Measurements from ENCODE around the gene BAIAP2L1.

Gene BAIAP2L1

DNA sequence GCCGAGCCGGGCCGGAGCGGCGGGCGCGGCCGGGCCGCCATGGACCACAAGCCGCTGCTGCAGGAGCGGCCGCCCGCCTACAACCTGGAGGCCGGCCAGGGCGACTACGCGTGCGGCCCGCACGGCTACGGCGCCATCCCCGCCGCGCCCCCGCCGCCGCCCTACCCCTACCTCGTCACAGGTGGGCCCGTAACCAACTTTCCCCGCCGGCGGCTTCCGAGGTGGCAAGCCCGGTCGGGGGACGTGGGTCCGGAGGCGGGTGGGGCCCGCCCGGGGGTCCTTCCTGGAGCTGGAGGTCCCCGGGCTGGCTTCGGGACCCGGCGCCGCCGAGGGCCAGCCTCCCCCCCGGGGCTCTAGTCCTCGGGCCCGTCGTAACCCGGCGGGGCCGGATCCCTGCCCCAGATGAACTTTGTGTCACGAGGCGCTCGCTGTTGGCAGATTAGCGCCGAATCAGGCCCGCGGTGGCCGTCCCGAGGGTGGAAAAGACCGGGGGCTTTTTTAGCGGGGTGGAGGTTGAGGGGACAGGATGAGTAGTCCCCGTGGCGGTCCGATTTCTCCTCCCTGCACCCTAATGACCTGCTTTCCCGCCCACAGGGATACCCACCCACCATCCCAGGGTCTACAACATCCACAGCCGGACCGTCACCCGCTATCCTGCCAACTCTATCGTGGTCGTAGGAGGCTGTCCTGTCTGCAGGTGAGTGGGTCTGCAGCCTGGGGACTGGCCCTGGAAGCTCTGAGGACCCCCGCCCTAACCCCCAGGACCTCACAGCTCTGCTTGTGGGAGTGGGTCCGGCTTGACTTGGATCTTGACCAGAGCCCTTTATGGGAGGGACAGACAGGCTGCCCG, 118.9 kb downstream of the BAIAP2L1 start:
- Histone ChIP-seq H3K4me3 (ENCODE audit: low read depth, low read length) (peak overlapping the region; percentile 81), H3K27ac (ENCODE audit: low read depth, low read length) (peak overlapping the region; percentile 20), H3K9ac (ENCODE audit: low read depth, low read length) (peak overlapping the region; percentile 75), H3K27me3 (ENCODE audit: control insufficient read depth, insufficient read depth, low read length) (no peaks in the 10 kb centered on the region), H3K36me3 (ENCODE audit: control insufficient read depth, insufficient read depth, low read length) (0 out of 2 replicates have a peak, but pooled peaks cover 11% of the 10 kb centered on the region), H3K4me1 (ENCODE audit: control insufficient read depth, insufficient read depth, low read length) (peaks cover 16% of the 10 kb centered on the region), H3K9me3 (ENCODE audit: control insufficient read depth, insufficient read depth, low read length) (no peaks in the 10 kb centered on the region)

DNA sequence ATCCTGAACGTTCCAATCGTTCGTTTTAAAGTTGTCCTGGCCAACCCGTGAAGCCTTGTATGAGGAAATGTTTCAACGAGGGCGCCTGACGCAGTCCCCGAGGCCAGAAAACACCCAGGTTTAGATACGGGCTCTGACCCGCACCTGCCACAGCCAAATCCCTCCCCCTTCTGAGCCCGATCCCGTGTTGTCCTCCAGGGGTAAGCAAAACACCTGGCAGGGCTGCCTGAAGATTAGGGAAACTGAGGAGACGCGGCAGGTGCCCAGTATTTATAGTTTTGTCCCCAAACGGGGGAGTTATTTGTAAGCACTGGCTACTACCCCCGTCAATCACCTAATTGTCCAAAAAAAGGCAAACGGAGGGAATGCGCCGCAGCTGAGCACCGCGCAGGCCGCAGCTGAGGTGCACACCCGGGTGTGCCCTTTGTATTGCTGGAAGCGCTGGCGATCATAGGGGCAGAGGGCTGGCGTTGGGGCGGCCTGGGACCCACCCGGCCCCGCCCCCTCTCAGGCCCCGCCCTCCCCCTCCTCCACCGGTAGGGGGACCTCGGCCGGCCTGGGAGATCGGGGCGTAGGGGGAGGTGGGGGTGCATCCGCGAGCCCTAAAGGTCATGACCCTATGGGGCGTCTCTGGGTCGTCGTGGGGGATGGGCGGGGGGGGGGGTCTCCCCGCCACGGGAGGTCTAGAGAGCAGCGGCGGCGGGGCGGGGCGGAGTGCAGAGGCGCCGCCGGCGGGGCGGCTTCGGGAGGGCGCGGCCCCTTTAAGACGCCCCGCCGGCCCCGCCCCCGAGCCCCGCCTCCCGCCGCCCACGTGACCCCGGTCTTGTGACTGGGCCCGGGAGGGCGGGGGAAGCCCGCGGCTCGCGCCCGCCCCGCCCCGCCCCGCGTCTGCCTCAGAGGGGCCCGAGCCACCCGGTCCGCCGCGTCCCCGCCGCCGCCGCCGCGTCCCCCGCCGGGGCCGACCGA, 119.8 kb downstream of the BAIAP2L1 start, which contains the start of gene BRI3:
Gene BRI3, plus strand, starts transcription at position 896 of the 966 bp plus-strand sequence. CDS start 110 bp downstream, outside the sequence.
- peak within 1 kb of the TSS; percentile 75 for H3K9ac ChIP-seq (ENCODE audit: low read depth, low read length)
- H3K4me1 ChIP-seq (ENCODE audit: control insufficient read depth, insufficient read depth, low read length) = peaks cover 10% of the 10 kb centered on the region; the same call in 1 of the 2 replicates
- H3K9me3 ChIP-seq (ENCODE audit: control insufficient read depth, insufficient read depth, low read length) = no peaks in the 10 kb centered on the region
- peak within 1 kb of the TSS; percentile 36 for H3K27ac ChIP-seq (ENCODE audit: low read depth, low read length)
- peak within 1 kb of the TSS; percentile 81 for H3K4me3 ChIP-seq (ENCODE audit: low read depth, low read length)
- H3K36me3 ChIP-seq (ENCODE audit: control insufficient read depth, insufficient read depth, low read length) = 0 out of 2 replicates have a peak, but pooled peaks cover 11% of the 10 kb centered on the region
- H3K27me3 ChIP-seq (ENCODE audit: control insufficient read depth, insufficient read depth, low read length) = no peaks in the 10 kb centered on the region

DNA sequence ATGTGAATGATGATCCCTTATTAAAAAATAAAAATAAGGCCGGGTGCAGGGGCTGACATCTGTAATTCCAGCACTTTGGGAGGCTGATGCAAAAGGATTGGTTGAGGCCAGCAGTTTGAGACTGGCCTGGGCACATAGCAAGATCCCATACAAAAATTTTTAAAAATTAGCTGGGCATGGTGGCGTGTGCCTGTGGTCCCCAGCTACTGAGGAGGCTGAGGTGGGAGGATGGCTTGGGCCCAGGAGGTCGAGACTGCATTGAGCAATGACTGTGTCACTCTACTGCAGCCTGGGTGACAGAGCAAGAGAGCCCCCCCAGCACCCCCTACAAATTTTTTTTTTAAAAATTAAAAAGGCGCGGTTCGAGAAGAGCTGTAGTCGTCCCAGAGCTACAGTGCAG, 120.6 kb downstream of the BAIAP2L1 start:
- Histone ChIP-seq H3K9ac (ENCODE audit: low read depth, low read length) (no peak overlapping the region), H3K36me3 (ENCODE audit: control insufficient read depth, insufficient read depth, low read length) (0 out of 2 replicates have a peak, but pooled peaks cover 11% of the 10 kb centered on the region), H3K9me3 (ENCODE audit: control insufficient read depth, insufficient read depth, low read length) (no peaks in the 10 kb centered on the region), H3K4me1 (ENCODE audit: control insufficient read depth, insufficient read depth, low read length) (peaks cover 5% of the 10 kb centered on the region; the same call in 1 of the 2 replicates), H3K27me3 (ENCODE audit: control insufficient read depth, insufficient read depth, low read length) (no peaks in the 10 kb centered on the region), H3K27ac (ENCODE audit: low read depth, low read length) (no peak overlapping the region), H3K4me3 (ENCODE audit: low read depth, low read length) (peak overlapping the region; percentile 66)

DNA sequence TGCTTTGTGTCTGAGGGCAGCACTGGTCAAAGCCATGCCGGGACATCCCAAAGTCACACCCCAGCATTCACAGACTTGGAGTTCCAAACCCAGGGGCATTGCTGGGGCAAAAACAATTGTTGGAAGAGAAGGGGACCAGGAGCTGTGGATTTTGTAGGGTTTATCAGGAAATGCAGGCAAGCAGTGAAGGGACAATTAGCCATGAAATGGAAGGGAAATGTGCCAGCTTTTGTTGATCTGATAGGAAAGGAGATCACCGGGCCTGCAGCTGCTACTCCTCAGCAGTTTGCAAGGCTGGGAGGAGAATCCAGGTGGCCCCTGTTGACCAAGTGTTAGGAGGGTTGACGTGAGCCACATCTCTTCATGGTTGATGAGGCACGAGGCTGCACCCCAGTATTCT, 122.0 kb downstream of the BAIAP2L1 start:
- Histone ChIP-seq H3K4me3 (ENCODE audit: low read depth, low read length) (no peak overlapping the region), H3K36me3 (ENCODE audit: control insufficient read depth, insufficient read depth, low read length) (0 out of 2 replicates have a peak, but pooled peaks cover 5% of the 10 kb centered on the region), H3K27ac (ENCODE audit: low read depth, low read length) (no peak overlapping the region), H3K4me1 (ENCODE audit: control insufficient read depth, insufficient read depth, low read length) (peaks cover 5% of the 10 kb centered on the region; the same call in 1 of the 2 replicates), H3K9ac (ENCODE audit: low read depth, low read length) (no peak overlapping the region), H3K27me3 (ENCODE audit: control insufficient read depth, insufficient read depth, low read length) (no peaks in the 10 kb centered on the region), H3K9me3 (ENCODE audit: control insufficient read depth, insufficient read depth, low read length) (no peaks in the 10 kb centered on the region)

DNA sequence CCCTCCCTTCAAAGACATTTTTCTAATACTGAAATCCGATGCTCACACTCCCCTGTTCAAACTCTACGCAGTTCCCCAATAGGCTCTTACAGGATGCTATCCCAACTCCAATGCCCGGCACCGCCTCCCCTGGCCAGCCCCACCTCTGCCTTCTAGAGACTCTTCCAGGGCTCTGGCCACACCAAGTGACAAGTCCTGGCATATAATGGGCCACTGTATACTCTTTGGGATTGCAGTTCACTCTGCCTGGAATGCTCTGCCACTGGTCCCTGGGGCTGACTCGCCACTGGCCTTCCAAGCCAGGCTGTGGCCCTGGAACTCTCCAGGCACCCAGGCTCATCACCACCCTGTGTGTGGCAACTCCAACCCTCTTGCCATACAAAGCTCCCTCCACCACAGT, 122.5 kb downstream of the BAIAP2L1 start:
- peaks cover 5% of the 10 kb centered on the region; the same call in 1 of the 2 replicates for H3K4me1 ChIP-seq (ENCODE audit: control insufficient read depth, insufficient read depth, low read length)
- H3K27ac ChIP-seq (ENCODE audit: low read depth, low read length) = no peak overlapping the region
- H3K27me3 ChIP-seq (ENCODE audit: control insufficient read depth, insufficient read depth, low read length) = no peaks in the 10 kb centered on the region
- no peaks in the 10 kb centered on the region for H3K9me3 ChIP-seq (ENCODE audit: control insufficient read depth, insufficient read depth, low read length)
- no peak overlapping the region for H3K9ac ChIP-seq (ENCODE audit: low read depth, low read length)
- H3K4me3 ChIP-seq (ENCODE audit: low read depth, low read length) = no peak overlapping the region
- H3K36me3 ChIP-seq (ENCODE audit: control insufficient read depth, insufficient read depth, low read length) = no peaks in the 10 kb centered on the region

DNA sequence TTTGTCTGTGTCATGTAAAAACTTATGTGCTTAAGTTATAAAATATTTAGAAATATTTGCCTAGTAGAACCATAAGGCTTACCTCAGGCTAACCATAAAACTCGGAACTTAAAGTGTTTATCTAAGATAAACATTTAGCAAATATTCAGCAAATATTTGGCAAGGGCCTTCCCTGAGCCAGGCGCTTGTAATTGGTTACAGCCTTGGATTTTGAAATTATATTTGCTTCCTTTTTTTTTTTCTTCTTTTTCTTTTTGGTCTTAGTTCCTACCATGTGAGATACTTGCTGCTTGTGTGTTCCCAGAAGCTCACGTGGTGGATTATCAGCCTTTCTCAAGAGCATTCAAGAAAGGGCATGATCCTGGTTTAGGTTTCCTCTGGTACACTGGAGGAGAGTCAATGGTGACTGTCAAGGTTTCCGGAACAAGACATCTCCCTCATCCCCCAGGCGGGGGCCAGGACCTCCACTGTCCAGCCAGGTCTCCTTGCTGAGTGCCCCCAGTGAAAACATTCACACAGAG, 124.6 kb downstream of the BAIAP2L1 start:
- Histone ChIP-seq H3K27ac (ENCODE audit: low read depth, low read length) (no peak overlapping the region), H3K9ac (ENCODE audit: low read depth, low read length) (no peak overlapping the region), H3K27me3 (ENCODE audit: control insufficient read depth, insufficient read depth, low read length) (no peaks in the 10 kb centered on the region), H3K9me3 (ENCODE audit: control insufficient read depth, insufficient read depth, low read length) (no peaks in the 10 kb centered on the region), H3K36me3 (ENCODE audit: control insufficient read depth, insufficient read depth, low read length) (no peaks in the 10 kb centered on the region), H3K4me3 (ENCODE audit: low read depth, low read length) (no peak overlapping the region), H3K4me1 (ENCODE audit: control insufficient read depth, insufficient read depth, low read length) (no peaks in the 10 kb centered on the region)

DNA sequence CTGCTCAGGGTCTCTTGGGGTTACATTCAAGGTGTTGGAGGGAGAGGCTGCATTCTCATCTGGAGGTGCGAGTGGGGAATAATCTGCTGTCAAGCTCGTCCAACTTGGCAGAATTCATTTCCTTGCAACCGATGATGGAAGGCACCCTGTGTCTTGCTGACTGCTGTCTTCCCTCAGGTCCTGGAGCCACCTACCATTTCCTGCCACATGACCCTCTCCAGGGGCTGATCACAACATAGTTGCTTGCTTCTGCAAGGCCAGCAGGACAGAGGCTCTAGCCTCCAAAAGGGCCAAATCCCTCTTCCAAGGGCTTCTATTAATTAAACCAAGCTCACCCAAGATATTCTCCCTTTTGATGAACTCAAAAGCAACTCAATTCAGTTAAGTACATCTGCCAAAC, 133.6 kb downstream of the BAIAP2L1 start:
- Histone ChIP-seq H3K36me3 (ENCODE audit: control insufficient read depth, insufficient read depth, low read length) (no peaks in the 10 kb centered on the region), H3K9ac (ENCODE audit: low read depth, low read length) (no peak overlapping the region), H3K27ac (ENCODE audit: low read depth, low read length) (no peak overlapping the region), H3K4me1 (ENCODE audit: control insufficient read depth, insufficient read depth, low read length) (no peaks in the 10 kb centered on the region), H3K27me3 (ENCODE audit: control insufficient read depth, insufficient read depth, low read length) (no peaks in the 10 kb centered on the region), H3K4me3 (ENCODE audit: low read depth, low read length) (no peak overlapping the region), H3K9me3 (ENCODE audit: control insufficient read depth, insufficient read depth, low read length) (no peaks in the 10 kb centered on the region)

DNA sequence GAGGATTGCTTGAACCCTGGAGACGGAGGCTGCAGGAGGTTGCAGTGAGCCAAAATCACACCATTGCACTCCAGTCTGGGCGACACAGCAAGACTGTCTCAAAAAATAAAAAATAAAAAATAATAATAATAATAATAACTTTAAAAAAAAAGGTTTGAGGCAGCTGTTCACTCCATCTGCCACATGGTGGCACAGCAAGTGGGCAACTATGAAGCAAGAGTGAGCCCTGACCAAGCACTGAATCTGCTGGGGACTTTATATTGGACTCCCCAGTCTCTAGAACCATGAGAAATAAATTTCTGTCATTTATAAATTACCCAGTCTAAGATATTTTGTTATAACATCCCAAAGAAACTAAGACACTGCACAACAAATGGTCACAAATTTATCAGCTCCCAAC, 134.1 kb downstream of the BAIAP2L1 start:
- no peaks in the 10 kb centered on the region for H3K36me3 ChIP-seq (ENCODE audit: control insufficient read depth, insufficient read depth, low read length)
- H3K4me1 ChIP-seq (ENCODE audit: control insufficient read depth, insufficient read depth, low read length) = no peaks in the 10 kb centered on the region
- no peaks in the 10 kb centered on the region for H3K27me3 ChIP-seq (ENCODE audit: control insufficient read depth, insufficient read depth, low read length)
- H3K27ac ChIP-seq (ENCODE audit: low read depth, low read length) = no peak overlapping the region
- no peaks in the 10 kb centered on the region for H3K9me3 ChIP-seq (ENCODE audit: control insufficient read depth, insufficient read depth, low read length)
- H3K9ac ChIP-seq (ENCODE audit: low read depth, low read length) = no peak overlapping the region
- no peak overlapping the region for H3K4me3 ChIP-seq (ENCODE audit: low read depth, low read length)

DNA sequence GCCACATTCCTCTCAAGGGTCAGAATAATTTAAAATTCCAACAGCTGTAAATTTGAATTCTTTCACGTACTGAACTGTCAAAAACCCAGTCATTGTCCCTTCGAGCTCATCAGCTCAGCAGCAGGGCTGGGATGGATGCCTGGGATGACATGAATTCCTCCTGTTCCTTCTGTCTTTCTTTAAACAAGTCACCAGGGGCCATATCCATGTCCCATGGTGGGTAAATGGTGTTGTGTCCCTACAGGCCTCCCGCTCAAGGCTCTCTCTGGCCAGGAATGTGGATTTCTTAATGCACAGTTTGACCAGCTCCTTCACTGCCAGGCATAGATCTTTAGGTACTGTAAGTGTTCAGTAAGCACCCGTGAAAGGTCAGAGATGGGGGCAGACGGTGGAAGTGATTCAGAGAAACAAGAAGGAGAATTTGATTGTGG, 135.0 kb downstream of the BAIAP2L1 start:
- H3K4me1 ChIP-seq (ENCODE audit: control insufficient read depth, insufficient read depth, low read length) = no peaks in the 10 kb centered on the region
- H3K4me3 ChIP-seq (ENCODE audit: low read depth, low read length) = no peak overlapping the region
- H3K27me3 ChIP-seq (ENCODE audit: control insufficient read depth, insufficient read depth, low read length) = no peaks in the 10 kb centered on the region
- no peak overlapping the region for H3K9ac ChIP-seq (ENCODE audit: low read depth, low read length)
- H3K36me3 ChIP-seq (ENCODE audit: control insufficient read depth, insufficient read depth, low read length) = no peaks in the 10 kb centered on the region
- no peaks in the 10 kb centered on the region; the same call in 1 of the 2 replicates for H3K9me3 ChIP-seq (ENCODE audit: control insufficient read depth, insufficient read depth, low read length)
- no peak overlapping the region for H3K27ac ChIP-seq (ENCODE audit: low read depth, low read length)

DNA sequence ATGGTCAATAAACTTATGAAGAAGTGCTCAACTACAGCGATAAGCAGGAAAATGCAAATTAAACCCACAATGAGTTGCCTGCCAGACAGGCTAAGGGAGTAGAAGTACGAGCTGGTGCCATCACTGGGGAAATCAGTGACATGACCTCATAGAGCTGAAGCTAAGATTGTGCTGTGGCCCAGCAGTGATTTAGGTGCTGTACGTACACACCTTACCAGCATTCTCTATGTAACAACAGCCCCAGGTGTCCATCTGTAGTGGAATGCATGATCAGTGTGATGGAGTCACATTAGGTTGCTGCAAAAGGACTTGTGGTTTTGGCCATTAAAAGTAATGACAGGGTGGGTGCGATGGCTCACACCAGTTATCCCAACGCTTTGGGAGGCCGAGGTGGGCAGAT, 143.2 kb downstream of the BAIAP2L1 start:
- H3K36me3 ChIP-seq (ENCODE audit: control insufficient read depth, insufficient read depth, low read length) = 0 out of 2 replicates have a peak, but pooled peaks cover 3% of the 10 kb centered on the region
- no peak overlapping the region for H3K4me3 ChIP-seq (ENCODE audit: low read depth, low read length)
- H3K4me1 ChIP-seq (ENCODE audit: control insufficient read depth, insufficient read depth, low read length) = no peaks in the 10 kb centered on the region
- H3K9me3 ChIP-seq (ENCODE audit: control insufficient read depth, insufficient read depth, low read length) = no peaks in the 10 kb centered on the region; the same call in 1 of the 2 replicates
- H3K27me3 ChIP-seq (ENCODE audit: control insufficient read depth, insufficient read depth, low read length) = no peaks in the 10 kb centered on the region
- H3K9ac ChIP-seq (ENCODE audit: low read depth, low read length) = no peak overlapping the region
- no peak overlapping the region for H3K27ac ChIP-seq (ENCODE audit: low read depth, low read length)
